Thyroid gland (tissue), 4 donors: ENCODE data around the gene DHRS7B. TPM values are rescaled to one million over a fixed set of nuclear protein-coding genes. Genes with fewer than 3 reads are reported as not detected.
A peak's percentile ranks its signal among the peaks of the same experiment; 100 is the strongest.

ENCODE experiments used
- DNase-seq, 2 donors: peaks; one replicate each; pipeline ENCODE4 v3.0.0-alpha.2; 2019
- H3K27ac ChIP-seq, 3 donors: fragments of 200-600 bp; sonication (generic); 1 replicate in 2 of 3; 2 replicates in 1 of 3; pipeline ENCODE4 v1.5.1; 2016 to 2019; ENCODE audit warnings: mild to moderate bottlenecking in 1 of 3, moderate library complexity in 1 of 3
- H3K27me3 ChIP-seq: fragments of 200-600 bp; sonication (generic); one replicate; pipeline ENCODE4 v1.5.1; 2019
- H3K36me3 ChIP-seq, 2 donors: fragments of 200-600 bp; sonication (generic); one replicate each; pipeline ENCODE4 v1.5.1; 2016 to 2019
- H3K4me1 ChIP-seq, 2 donors: fragments of 200-600 bp; sonication (generic); one replicate each; pipeline ENCODE4 v1.5.1; 2017 to 2019
- H3K4me3 ChIP-seq, 3 donors: fragments of 200-600 bp; sonication (generic); replicated peaks in 1 of 3; 1 replicate in 2 of 3; 2 replicates in 1 of 3; pipeline ENCODE4 v1.5.1; 2016; ENCODE audit warnings: mild to moderate bottlenecking in 1 of 3
- H3K9me3 ChIP-seq: fragments of 200-600 bp; sonication (generic); one replicate; pipeline ENCODE4 v1.5.1; 2017
- POLR2A ChIP-seq, 2 donors: fragments of 450-650 bp; IDR thresholded peaks; one replicate each; pipeline ENCODE4 v1.6.1; 2017; ENCODE audit warnings: antibody characterized with exemption in 2 of 2, mild to moderate bottlenecking in 2 of 2, moderate library complexity in 1 of 2
- WGBS, 2 donors: methylation state at CpG; one replicate each; pipeline ENCODE4 v1.1.5; 2017; 5-methylcytosine and 5-hydroxymethylcytosine counted together
- intact Hi-C: fragments of 100-400 bp; cut with DNase I; formaldehyde crosslinking; loops from one replicate; pipeline ENCODE4 v1.15.1; 2023
- total RNA-seq, 4 donors: library from RNA; depleted of rRNA; stranded (reverse); fragments of >200 nt; gene quantifications; one replicate each; pipeline ENCODE4 v1.2.3, GENCODE V29; 2016
- TF ChIP-seq, protein P1 (sequence below), 6 experiments: fragments of 200-600 bp in 3 of 6; fragments of 450-650 bp in 3 of 6; sonication (generic) in 3 of 6; IDR thresholded peaks; one replicate each; pipeline ENCODE4 v1.5.1; 2016 to 2019; ENCODE audit warnings: antibody characterized with exemption in 6 of 6, mild to moderate bottlenecking in 2 of 6, inconsistent platforms in 1 of 6, moderate library complexity in 1 of 6

Gene DHRS7B
- total RNA-seq, 4 donors from 2014 or later = 34.1 to 74.1 (median 57.1) TPM

DNA sequence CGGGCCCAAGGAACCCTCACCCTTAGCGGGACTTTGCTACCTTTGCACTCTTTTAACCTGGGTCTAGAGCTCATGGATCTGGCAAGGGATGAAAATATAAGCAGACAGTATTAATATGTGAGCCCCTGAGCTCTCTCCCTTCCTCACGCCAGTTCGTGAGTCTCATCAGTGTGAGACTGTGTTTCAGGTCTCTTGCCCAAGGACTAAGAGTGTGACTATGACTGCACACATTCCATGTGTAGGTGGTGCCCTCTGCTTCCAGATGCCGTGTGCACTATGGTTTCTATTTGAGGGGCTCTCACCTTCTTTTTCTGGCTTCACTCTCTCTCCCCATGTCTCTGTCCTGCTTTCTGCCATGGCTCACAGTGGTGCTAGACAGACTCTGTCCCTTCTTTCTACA is 40.5 kb downstream of the DHRS7B start:
- Histone ChIP-seq H3K9me3 (no peaks in the 10 kb centered on the region), H3K4me1 (peaks cover 0 to 15% of the 10 kb centered on the region in 2 donors), H3K36me3 (no peaks in the 10 kb centered on the region), H3K27ac (peak overlapping the region in 1 of 3 donors; percentile 24), H3K4me3 (no peak overlapping the region), H3K27me3 (no peaks in the 10 kb centered on the region)
- DNase-seq = no peak
- intact Hi-C loops = no loop called here
- TF ChIP-seq POLR2A (IDR thresholded peaks at IDR 0.05) = no peak
- TF ChIP-seq, protein P1, sequence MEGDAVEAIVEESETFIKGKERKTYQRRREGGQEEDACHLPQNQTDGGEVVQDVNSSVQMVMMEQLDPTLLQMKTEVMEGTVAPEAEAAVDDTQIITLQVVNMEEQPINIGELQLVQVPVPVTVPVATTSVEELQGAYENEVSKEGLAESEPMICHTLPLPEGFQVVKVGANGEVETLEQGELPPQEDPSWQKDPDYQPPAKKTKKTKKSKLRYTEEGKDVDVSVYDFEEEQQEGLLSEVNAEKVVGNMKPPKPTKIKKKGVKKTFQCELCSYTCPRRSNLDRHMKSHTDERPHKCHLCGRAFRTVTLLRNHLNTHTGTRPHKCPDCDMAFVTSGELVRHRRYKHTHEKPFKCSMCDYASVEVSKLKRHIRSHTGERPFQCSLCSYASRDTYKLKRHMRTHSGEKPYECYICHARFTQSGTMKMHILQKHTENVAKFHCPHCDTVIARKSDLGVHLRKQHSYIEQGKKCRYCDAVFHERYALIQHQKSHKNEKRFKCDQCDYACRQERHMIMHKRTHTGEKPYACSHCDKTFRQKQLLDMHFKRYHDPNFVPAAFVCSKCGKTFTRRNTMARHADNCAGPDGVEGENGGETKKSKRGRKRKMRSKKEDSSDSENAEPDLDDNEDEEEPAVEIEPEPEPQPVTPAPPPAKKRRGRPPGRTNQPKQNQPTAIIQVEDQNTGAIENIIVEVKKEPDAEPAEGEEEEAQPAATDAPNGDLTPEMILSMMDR (IDR thresholded peaks at IDR 0.05) = no peak
- 88% methylated on average over 5 of the region's 5 CpGs for WGBS, 2 donors

DNA sequence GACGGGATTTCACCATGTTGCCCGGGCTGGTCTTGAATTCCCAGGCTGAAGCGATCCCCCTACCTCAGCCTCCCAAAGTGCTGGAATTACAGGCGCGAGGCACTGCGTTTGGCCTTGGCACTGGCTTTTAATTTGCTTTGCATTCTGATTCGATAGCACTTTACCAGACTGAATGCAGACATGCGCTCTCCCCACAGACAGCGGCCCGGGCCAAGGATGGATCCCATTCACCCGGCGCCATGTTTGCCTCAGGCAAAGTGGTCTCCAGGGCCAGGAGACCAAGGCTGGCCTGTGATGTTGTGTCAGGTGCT is 41.7 kb downstream of the DHRS7B start:
- 97 to 98% methylated on average over 12 of the region's 12 CpGs for WGBS, 2 donors
- Histone ChIP-seq H3K4me1 (peaks cover 3 to 10% of the 10 kb centered on the region in 2 donors), H3K9me3 (no peaks in the 10 kb centered on the region), H3K27me3 (no peaks in the 10 kb centered on the region), H3K4me3 (no peak overlapping the region), H3K36me3 (no peaks in the 10 kb centered on the region), H3K27ac (no peak overlapping the region)
- TF ChIP-seq, protein P1 (IDR thresholded peaks at IDR 0.05) = no peak
- TF ChIP-seq POLR2A (IDR thresholded peaks at IDR 0.05) = no peak
- DNase-seq = no peak
- intact Hi-C loops = no loop called here

DNA sequence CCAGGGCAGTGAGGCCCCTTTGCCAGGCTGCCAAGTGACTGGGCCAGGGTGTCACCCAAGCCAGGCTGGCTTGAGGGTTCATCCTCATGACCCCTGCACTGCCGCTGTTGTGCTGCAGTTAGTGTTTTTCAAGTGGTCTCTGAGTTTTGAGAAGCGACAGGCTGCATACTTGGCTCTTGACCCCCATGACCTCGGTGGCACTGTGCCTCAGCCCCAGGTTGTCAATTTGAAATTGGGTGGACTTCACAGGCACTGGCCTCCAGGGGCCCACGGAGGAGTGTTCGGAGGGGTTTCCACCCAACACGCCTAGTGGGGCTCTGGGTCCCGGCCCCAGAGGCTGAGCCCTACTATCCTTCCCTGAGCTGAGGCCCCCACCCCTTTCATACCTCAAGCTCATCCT is 42.7 kb downstream of the DHRS7B start:
- WGBS, 2 donors = 60 to 77% methylated on average over 1 to 6 of the region's 7 CpGs
- H3K4me1 ChIP-seq = peaks cover 13% of the 10 kb centered on the region in 2 donors

DNA sequence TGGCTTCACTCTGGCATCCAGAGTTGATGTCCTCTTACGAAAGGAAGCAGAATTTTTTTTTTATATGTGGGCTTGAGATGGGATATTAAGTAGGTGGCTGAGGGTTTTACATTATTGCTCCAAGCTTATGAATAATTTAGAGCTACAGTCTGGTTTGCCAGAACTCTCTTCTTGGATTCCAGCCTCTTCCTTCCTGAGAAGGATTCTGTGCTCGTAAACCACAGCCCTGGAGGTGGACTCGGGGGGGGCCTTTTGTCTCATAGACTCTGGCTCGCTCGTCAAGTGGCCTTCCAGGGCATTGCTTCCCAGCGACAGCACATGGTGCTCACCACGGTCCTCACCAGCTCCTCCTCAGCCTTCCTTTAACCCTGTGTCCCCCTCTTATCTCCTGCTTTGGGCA is 44.0 kb downstream of the DHRS7B start:
- Histone ChIP-seq H3K4me1 (peaks cover 18 to 19% of the 10 kb centered on the region in 2 donors), H3K36me3 (no peaks in the 10 kb centered on the region), H3K4me3 (no peak overlapping the region), H3K9me3 (no peaks in the 10 kb centered on the region), H3K27ac (no peak overlapping the region), H3K27me3 (no peaks in the 10 kb centered on the region)
- intact Hi-C loops = no loop called here
- TF ChIP-seq, protein P1 (IDR thresholded peaks at IDR 0.05) = no peak
- no peak for TF ChIP-seq POLR2A (IDR thresholded peaks at IDR 0.05)
- DNase-seq = no peak
- 64 to 72% methylated on average over 7 of the region's 7 CpGs for WGBS, 2 donors

More for the DNA sequence above, 42.7 kb downstream of the DHRS7B start:
- H3K4me3 ChIP-seq = no peak overlapping the region
- H3K27me3 ChIP-seq = no peaks in the 10 kb centered on the region
- no peaks in the 10 kb centered on the region for H3K36me3 ChIP-seq
- H3K27ac ChIP-seq = no peak overlapping the region
- intact Hi-C loops = no loop called here
- no peak for DNase-seq
- no peak for TF ChIP-seq POLR2A (IDR thresholded peaks at IDR 0.05)
- TF ChIP-seq, protein P1 (IDR thresholded peaks at IDR 0.05) = no peak
- H3K9me3 ChIP-seq = no peaks in the 10 kb centered on the region

DNA sequence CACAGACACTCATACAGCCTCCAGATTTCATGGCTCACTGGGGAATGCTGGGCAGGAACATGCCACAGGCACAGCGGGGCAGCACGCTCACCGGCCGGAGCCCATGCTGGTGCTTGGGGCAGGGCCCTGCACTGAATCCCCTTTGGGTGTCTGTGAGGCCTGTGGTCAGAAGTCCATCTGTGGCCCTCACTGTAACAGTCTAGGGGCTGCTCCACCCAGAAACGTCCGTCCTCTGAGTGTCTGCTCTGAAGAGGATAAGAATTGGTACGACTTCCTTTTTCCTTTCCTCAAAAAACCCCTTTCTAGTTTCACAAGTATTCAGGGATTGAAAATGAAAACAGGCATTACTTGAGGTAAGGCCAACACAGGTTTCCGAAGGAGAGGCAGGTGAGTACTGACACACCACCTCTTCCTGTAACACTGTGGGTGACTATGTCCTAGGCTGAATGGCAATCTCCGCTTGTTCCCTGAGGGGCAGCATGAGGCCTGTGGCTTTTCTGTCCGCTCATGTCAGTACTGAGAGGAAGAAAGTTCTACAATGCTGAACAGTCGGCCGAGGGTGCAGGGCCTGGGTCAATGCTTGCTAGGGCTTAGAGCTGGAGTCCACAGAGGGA is 44.7 kb downstream of the DHRS7B start:
- Histone ChIP-seq H3K4me3 (no peak overlapping the region), H3K4me1 (peaks cover 13 to 19% of the 10 kb centered on the region in 2 donors), H3K27ac (no peak overlapping the region), H3K9me3 (no peaks in the 10 kb centered on the region), H3K27me3 (no peaks in the 10 kb centered on the region), H3K36me3 (no peaks in the 10 kb centered on the region)
- no peak for DNase-seq
- no peak for TF ChIP-seq POLR2A (IDR thresholded peaks at IDR 0.05)
- TF ChIP-seq, protein P1 (IDR thresholded peaks at IDR 0.05) = no peak
- intact Hi-C loops = no loop called here
- 90 to 92% methylated on average over 11 to 12 of the region's 12 CpGs for WGBS, 2 donors
